ENCODE data around the gene SLC15A4.

GRCh38 chr12:128766738-128767501, 56.8 kb downstream of the SLC15A4 start:
- TF ChIP-seq CTCF (IDR thresholded peaks at IDR 0.05; ENCODE audit: low read depth, low read length) (no peak), EZH2phosphoT487 (IDR thresholded peaks at IDR 0.05; ENCODE audit: low read depth) (no peak)

Data from OCI-LY3 (cell line).